Hippocampal formation (tissue), 2 donors: ENCODE measurements around the gene IFI27L2.

Experiments
- DNase-seq, 2 donors: peaks; one replicate each; lab custom pipeline; 2025; lab: John Stamatoyannopoulos, UW

IFI27L2 gene

GRCh38 chr14:94152676-94153075, 23.3 kb upstream of the IFI27L2 start:
- DNase-seq, result no peak

DNA sequence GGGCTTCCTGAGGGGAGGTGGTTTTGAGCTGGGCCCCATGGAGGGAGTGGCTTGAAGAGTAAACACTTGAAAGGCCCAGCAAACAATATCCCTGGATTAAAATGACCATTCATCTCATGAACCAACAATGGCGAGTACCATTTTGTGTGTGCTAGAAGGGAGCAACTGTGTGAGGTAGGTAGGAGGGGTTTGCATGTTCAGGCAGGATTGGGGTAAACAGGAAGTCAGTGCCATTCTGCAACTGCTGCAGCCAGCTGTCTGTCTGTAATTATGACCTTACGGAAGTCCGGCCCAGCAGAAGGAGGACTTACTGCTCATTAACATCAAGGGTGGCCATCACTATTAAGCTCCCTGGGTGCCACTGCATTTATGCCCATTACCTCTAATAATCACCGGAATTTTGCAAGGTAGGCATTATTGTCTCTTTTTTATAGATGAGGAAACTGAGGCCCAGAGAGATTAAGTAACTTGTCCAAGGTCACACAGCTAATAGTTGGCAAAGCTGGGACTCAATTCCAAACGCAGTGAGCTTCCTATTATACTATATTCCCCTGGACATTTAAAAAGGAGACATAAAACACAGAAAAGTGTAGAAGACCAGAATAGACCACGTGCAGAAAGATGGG, 16.6 kb upstream of the IFI27L2 start:
- DNase-seq, result no peak

GRCh38 chr14:94144765-94145164, 15.4 kb upstream of the IFI27L2 start:
- DNase-seq, result no peak

DNA sequence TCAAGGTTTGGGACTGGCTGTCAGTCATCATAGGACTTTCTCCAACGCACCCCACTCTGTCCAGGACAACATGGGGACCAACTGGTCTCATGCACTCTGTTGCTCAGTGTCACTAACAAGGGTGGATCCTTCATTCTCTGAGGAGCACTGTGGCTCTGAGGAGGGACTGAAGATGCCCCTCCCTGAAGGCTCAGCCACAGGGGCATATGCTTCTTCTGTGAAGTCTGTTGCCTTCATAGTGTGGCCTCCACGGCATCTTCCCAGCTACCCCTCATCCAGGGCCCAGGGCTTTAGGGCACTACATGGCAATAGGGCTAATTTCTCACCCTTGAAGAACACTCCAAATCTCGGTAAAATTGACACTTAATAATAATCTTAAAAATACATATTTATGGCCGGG, 14.3 kb upstream of the IFI27L2 start:
- no peak for DNase-seq

GRCh38 chr14:94143239-94143638, 13.8 kb upstream of the IFI27L2 start:
- DNase-seq, result no peak

GRCh38 chr14:94142836-94143235, 13.4 kb upstream of the IFI27L2 start:
- DNase-seq, result no peak

- DNase-seq, result no peak
Measured at GRCh38 chr14:94142247-94142646, 12.8 kb upstream of the IFI27L2 start.

- no peak for DNase-seq
Measured at GRCh38 chr14:94139421-94139820, 10.0 kb upstream of the IFI27L2 start.

- no peak for DNase-seq
Measured at GRCh38 chr14:94139006-94139405, 9.6 kb upstream of the IFI27L2 start.

DNA sequence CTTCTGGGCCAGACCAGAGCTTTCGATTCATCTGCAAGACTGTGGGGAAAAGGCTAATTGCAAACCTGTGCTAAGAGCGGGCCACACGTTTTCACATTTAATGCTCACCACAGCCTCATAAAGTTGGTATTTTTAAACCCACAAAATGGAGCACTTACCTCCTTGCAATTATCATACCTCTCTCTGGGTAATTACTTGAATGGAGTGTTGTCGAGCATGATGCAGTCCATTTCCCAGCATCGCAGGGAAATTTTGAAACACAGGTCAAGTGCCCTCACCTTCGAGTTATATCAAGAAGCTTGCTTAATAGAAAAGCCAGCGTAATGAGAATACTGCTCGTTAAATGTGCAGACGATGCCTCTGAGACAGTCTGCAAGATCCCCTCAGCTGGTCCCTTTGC, 8.8 kb upstream of the IFI27L2 start:
- DNase-seq, result no peak

GRCh38 chr14:94136575-94137331, 7.3 kb upstream of the IFI27L2 start:
- peak; percentile 68 to 84 for DNase-seq

- DNase-seq, result no peak
Measured at GRCh38 chr14:94135476-94135875, 6.1 kb upstream of the IFI27L2 start.

DNA sequence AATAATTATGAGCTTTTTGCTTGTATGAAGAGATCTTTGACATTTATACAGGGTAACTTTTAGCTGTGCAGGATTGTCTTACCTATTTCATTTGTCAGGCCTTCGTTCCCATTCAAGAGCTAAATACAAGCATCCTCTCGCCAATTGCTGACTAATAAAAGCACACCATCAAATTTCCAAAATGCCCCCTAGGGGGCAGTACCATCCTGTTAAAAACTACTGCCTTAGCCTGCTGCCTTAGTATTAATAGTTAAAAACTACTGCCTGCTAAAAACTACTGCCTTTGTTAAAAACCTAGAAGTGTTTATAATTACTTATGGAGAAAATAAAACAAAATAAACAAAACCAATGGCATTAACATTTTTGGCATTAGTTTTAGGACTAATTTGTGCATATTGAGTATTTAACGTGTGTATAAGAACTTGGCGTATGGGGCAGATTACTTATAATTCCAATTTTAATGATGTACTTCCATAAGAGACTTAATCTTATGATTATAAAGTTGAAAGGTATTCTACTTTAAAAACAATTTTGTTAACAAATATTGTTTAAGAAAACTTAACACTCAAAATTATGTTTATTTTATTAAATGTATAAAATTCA, 3.0 kb upstream of the IFI27L2 start:
- peak; percentile 43 to 74 for DNase-seq

GRCh38 chr14:94129758-94130414, 482 bp upstream of the IFI27L2 start:
- DNase-seq, result no peak

GRCh38 chr14:94128216-94128839, 1.1 kb downstream of the IFI27L2 start:
- DNase-seq, result no peak

- DNase-seq, result no peak
Measured at GRCh38 chr14:94127330-94127729, 2.1 kb downstream of the IFI27L2 start.

- DNase-seq, result no peak
Measured at GRCh38 chr14:94126800-94127199, 2.6 kb downstream of the IFI27L2 start.

DNA sequence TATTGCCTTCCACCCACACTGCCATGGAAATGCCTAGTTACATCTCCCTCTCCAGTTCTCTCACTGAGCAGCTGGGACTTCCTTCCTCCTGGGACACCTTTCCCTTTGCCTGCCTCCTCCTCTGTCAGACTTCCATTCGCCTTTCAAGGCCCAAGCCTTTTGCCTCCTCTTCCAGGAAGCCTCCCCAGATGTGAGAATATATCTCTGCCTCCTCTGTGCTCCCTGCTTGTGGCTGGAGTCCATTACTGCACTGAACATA, 3.1 kb downstream of the IFI27L2 start:
- DNase-seq, result no peak

DNA sequence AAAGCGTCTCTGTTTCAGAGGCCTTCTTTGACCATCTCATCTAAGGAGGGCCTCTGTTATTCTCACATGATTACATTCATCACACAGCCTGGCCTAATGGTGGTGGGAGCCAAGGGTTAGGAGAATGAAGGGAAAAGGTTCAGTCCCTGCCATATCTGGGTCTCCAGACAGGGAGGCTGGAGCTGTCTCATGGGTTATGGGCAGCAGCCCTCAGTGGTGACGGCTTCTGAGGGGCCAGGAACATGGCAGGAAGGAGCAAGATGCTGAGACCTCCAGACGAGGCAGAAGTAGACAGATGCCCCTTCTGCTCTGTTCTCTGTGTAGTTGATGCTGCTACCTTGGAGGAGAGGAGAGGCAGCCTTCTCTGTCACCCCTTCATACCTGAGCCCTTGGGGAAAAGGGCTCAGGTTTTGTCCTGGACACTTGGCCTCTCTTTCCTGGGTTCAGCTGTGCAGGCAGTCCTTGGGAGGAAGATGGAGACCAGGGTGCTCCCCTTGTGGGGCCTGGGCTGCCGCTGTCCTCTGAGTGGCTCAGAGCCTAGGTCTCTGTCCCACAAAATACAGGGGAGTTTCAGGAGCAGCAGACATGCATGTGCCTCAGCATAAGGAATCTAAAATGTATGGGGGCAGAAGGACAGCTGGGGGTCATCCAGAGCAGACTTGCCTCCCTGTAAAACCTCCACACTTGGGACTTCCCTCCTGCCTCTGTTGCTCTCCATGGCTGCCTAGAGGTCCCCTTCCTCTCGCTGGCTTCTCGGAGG, 3.6 kb downstream of the IFI27L2 start:
- no peak for DNase-seq

GRCh38 chr14:94124582-94125377, 4.6 kb downstream of the IFI27L2 start:
- no peak for DNase-seq

- no peak for DNase-seq
Measured at GRCh38 chr14:94123868-94124267, 5.5 kb downstream of the IFI27L2 start.
